Bronchial epithelial cell (primary cell): ENCODE measurements around the gene ZKSCAN2. TPM values are rescaled to one million over a fixed set of nuclear protein-coding genes. Genes with fewer than 3 reads are reported as not detected.
A peak's percentile ranks its signal among the peaks of the same experiment; 100 is the strongest.

ENCODE experiments used
- DNase-seq: peaks from one replicate; pipeline ENCODE4 v3.0.0-alpha.2; 2010; ENCODE audit warnings: low read depth
- FAIRE-seq: peaks from 2 replicates; lab custom pipeline; 2011; peaks lifted over from hg19 to GRCh38; lab: Jason Lieb, UNC
- H3K27me3 ChIP-seq: 2 replicates; pipeline ENCODE4 v1.5.1; 2011; ENCODE audit warnings: low read length; ENCODE audit not compliant: control insufficient read depth, insufficient read depth
- H3K36me3 ChIP-seq: 2 replicates; pipeline ENCODE4 v1.5.1; 2011; ENCODE audit warnings: low read length; ENCODE audit not compliant: control insufficient read depth, insufficient read depth
- H3K4me3 ChIP-seq: 2 replicates; pipeline ENCODE4 v1.5.1; 2011; ENCODE audit warnings: mild to moderate bottlenecking, low read depth, low read length, control low read depth
- total RNA-seq: library from RNA; depleted of rRNA; stranded (reverse); fragments of >200 nt; gene quantifications from 2 replicates; pipeline ENCODE4 v1.2.1, GENCODE V29; 2014
- TF ChIP-seq, protein P1 (sequence below): IDR thresholded peaks from 2 replicates; pipeline ENCODE4 v1.5.1; 2011; ENCODE audit warnings: mild to moderate bottlenecking, moderate library complexity, low read length, control low read depth, inconsistent platforms; ENCODE audit not compliant: insufficient read depth, severe bottlenecking

ZKSCAN2 gene
- total RNA-seq, 1 donor from 2014 or later = 3.4 TPM

DNA sequence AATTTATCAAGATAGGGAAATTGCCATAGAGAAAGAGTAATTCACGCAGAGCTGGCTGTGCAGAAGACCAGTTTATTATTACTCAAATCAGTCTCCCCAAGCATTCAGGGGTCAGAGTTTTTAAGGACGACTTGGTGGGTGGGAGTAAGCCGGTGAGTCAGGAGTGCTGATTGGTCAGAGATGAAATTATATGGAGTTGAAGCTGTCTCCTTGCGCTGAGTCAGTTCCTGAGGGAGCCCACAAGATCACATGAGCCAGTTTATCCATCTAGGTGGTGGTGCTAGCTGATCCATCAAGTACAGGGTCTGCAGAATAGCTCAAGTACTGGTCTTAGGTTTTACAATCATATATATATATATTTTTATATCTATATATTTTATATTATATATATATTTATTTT, 46.9 kb downstream of the ZKSCAN2 start:
- TF ChIP-seq, protein P1, sequence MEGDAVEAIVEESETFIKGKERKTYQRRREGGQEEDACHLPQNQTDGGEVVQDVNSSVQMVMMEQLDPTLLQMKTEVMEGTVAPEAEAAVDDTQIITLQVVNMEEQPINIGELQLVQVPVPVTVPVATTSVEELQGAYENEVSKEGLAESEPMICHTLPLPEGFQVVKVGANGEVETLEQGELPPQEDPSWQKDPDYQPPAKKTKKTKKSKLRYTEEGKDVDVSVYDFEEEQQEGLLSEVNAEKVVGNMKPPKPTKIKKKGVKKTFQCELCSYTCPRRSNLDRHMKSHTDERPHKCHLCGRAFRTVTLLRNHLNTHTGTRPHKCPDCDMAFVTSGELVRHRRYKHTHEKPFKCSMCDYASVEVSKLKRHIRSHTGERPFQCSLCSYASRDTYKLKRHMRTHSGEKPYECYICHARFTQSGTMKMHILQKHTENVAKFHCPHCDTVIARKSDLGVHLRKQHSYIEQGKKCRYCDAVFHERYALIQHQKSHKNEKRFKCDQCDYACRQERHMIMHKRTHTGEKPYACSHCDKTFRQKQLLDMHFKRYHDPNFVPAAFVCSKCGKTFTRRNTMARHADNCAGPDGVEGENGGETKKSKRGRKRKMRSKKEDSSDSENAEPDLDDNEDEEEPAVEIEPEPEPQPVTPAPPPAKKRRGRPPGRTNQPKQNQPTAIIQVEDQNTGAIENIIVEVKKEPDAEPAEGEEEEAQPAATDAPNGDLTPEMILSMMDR = no peak
- no peaks in the 10 kb centered on the region for H3K36me3 ChIP-seq
- FAIRE-seq (no peak), DNase-seq (peak; percentile 21)
- no peak overlapping the region for H3K4me3 ChIP-seq
- H3K27me3 ChIP-seq = no peaks in the 10 kb centered on the region

DNA sequence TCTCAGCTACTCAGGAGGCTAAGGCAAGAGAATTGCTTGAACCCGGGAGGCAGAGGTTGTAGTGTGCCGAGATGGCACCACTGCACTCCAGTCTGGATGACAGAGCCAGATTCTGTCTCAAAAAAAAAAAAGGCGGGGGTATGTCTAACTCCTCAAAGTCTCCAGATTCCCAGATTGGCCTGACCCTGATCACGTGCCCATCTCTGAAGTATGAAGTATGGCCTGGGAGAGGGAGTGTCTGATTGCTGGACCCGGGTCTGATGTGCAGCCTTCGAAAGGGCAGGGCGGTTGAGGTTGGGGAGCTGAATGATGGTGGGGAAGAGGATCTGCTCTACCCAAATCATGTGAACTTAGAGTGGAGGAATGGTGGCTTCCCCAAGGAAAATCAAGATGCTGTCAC, 58.2 kb downstream of the ZKSCAN2 start:
- TF ChIP-seq, protein P1 = no peak
- Histone ChIP-seq H3K4me3 (no peak overlapping the region), H3K27me3 (no peaks in the 10 kb centered on the region), H3K36me3 (no peaks in the 10 kb centered on the region)
- DNase-seq = no peak
- no peak for FAIRE-seq

DNA sequence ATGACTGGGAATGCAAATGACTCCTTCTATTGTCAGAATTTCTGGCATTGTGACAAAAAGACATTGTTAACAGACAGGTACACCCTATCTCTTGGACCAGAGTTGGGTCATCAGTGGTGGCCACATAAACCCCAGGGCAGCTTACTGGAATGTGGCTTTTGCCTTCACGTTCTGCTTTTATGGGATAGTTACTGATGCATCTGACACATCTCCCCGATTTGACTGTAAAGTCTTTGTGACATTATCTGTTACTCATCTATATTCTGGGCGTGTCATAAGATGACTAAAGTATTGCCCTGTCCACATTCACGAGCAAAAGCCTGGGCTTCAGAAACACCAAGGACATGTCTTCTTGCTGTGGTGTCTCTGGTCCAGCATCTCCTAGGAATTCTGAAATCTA, 59.6 kb downstream of the ZKSCAN2 start:
- H3K27me3 ChIP-seq = no peaks in the 10 kb centered on the region
- DNase-seq (peak; percentile 17), FAIRE-seq (no peak)
- no peak overlapping the region for H3K4me3 ChIP-seq
- H3K36me3 ChIP-seq = no peaks in the 10 kb centered on the region
- TF ChIP-seq, protein P1 = no peak

DNA sequence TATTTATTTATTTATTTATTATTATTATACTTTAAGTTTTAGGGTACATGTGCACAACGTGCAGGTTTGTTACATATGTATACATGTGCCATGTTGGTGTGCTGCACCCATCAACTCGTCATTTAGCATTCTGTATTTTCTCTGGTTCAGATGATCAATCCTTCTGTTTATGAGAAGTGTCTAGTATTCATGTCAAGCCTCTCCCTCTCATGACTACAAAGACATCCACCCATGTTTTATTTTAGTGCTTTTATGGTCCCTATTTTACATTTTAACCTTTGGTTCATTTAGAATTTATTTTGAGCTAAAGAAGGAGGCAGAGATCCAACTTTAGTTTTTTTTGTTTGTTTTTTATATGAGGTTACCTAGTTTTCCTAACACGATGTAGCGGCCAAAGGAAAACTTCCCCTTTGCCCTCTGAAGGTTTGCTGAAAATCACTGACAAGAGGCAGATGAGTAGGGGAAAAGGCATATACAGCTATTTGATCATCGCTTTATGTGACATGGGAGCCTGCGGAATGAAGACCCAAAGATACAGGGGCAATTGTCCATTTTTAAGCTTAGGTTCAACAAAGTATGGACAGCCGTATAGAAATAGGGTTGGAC, 63.3 kb downstream of the ZKSCAN2 start:
- FAIRE-seq (no peak), DNase-seq (no peak)
- H3K4me3 ChIP-seq = no peak overlapping the region
- no peaks in the 10 kb centered on the region for H3K27me3 ChIP-seq
- no peaks in the 10 kb centered on the region for H3K36me3 ChIP-seq
- TF ChIP-seq, protein P1 = no peak

DNA sequence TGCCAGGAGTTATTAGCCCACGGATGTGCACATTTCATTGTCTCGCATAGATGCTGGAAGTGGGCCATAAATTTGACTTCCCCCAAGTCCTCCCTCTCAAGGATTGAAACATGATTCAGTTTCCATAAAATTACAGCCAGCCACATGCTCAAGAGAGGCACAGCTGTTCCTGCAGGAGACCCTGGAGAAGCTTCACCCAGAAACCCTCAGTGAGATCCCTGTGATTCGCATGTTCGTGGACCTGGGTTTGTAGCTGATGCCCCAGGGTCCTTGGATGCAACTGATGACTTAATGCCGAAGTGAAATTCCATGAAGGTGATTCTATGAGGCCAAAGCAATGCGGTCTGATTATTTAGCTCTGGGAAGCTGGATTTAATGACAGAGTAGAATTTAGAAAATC, 65.5 kb downstream of the ZKSCAN2 start:
- Histone ChIP-seq H3K27me3 (no peaks in the 10 kb centered on the region), H3K36me3 (no peaks in the 10 kb centered on the region), H3K4me3 (no peak overlapping the region)
- no peak for FAIRE-seq
- no peak for DNase-seq
- TF ChIP-seq, protein P1 = no peak

DNA sequence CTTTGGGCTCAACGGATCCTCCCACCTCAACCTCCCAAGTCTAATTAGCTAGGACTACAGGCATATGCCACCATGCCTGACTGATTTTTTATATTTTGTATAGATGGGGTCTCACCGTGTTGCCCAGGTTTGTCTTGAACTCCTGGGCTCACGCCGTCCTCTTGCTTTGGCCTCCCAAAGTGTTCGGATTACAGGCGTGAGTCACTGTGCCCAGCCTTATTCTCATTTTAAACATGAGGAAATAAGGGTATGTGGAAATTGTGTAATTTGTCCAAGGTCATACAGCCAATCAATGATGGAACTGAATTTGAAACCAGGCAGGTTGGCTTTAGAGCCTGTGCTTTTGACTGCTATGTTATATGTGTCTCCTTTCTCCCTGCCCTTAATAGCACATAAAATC, 68.3 kb downstream of the ZKSCAN2 start:
- TF ChIP-seq, protein P1 = no peak
- no peak for FAIRE-seq
- no peak overlapping the region for H3K4me3 ChIP-seq
- no peak for DNase-seq
- H3K36me3 ChIP-seq = no peaks in the 10 kb centered on the region
- no peaks in the 10 kb centered on the region for H3K27me3 ChIP-seq
